ENCODE measurements around the gene KIF1B.

- TF ChIP-seq CREB1 (IDR thresholded peaks at IDR 0.05; ENCODE audit: low read depth) (no peak), REST (IDR thresholded peaks at IDR 0.05; ENCODE audit: low read depth) (no peak), CEBPB (IDR thresholded peaks at IDR 0.05) (no peak), MAX (IDR thresholded peaks at IDR 0.05) (no peak), YY1 (IDR thresholded peaks at IDR 0.05; ENCODE audit: low read depth) (no peak), EGR1 (IDR thresholded peaks at IDR 0.05) (no peak), TEAD4 (IDR thresholded peaks at IDR 0.05) (no peak), EP300 (IDR thresholded peaks at IDR 0.05; ENCODE audit: borderline replicate concordance) (no peak)
Observed at GRCh38 chr1:10216090-10216749, 5.8 kb downstream of the KIF1B start.

Data from Ishikawa (cell line).